Activated CD8-positive, alpha-beta memory T cell treated with anti-CD3 and anti-CD28 coated beads for 1 hour (primary cell): Measurements from ENCODE around the gene TCF12.
"Not testable (repeated sequence)": the region's sequence is repeated elsewhere in the genome, so short reads cannot be mapped to it uniquely, and the experiment has no call there.

Experiments used
- DNase-seq, 2 donors: peaks; one replicate each; pipeline ENCODE4 v3.0.0-alpha.2; 2020; ENCODE audit warnings: low read depth in 1 of 2; ENCODE audit errors: extremely low read depth in 1 of 2

TCF12 gene

GRCh38 chr15:56943403-56943802 lies 25.0 kb downstream of the TCF12 start:
- no peak for DNase-seq

GRCh38 chr15:56944485-56944884 lies 26.0 kb downstream of the TCF12 start:
- no peak for DNase-seq

DNA sequence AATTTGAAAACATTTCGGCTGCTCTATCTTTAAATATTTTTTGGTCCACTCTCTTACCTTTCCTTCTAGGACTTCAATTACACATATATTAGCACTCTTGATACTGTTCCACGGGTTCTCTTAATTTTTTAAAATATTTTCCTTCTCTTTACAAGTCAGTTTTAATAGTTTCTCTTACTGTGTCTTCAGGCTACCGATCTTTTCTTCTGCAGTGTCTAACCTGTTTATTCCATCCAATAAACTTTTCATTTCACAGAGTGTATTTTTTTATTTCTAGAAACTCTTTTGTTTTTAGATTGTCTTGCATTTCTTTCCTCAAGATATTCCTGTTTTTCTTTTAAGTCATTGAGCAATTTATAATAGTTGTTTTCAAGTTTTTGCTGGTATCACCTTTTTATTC lies 27.7 kb downstream of the TCF12 start:
- DNase-seq = no peak

DNA sequence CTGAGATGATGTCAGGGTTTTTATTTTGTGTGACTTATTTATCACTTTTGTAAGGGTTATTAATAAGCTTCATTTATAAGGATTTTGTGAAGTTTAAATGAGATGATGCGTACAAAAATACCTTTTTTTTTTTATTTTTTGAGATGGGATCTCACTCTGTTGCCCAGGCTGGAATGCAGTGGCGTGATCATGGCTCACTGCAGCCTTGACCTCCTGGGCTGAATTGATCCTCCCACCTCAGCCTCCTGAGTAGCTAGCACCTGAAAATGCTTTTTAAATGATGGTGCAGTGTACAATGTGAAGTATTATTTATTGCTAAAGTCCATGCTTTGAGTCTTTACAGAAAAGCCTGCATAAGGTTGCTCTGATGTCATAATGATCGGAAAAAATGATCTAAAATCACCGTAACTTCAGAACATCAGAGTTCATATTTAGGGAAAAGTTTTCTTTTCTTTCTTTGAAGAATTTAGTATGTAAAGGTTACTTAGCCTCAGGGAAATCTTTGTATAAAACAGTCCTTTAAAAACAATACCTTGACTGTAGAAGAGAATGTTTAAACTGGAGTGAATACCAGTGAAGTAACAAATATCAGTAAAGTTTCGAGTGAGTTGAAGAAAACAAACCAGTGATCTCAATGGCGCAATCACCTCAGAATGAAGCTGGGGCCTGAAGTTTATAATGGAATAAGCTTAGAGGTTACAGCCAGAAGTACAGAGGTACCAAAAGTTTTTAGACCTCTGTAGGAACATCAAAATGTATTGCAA lies 29.7 kb downstream of the TCF12 start:
- no peak for DNase-seq

DNA sequence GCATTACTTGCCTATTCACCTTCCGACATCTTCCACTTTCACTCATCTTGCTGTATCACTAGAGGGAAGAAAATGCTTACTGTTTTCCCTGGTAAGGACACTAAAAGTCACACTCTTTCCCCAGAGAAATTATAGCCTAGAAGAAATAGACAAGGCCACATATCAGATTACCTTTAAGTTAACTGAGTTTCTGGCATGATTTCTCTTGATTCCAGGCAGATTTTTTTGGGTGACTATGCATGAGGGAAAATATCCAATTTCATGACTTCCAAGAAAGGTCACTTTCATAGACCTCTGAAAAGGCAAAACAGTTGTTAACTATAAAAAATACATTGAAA lies 30.3 kb downstream of the TCF12 start:
- no peak for DNase-seq

DNA sequence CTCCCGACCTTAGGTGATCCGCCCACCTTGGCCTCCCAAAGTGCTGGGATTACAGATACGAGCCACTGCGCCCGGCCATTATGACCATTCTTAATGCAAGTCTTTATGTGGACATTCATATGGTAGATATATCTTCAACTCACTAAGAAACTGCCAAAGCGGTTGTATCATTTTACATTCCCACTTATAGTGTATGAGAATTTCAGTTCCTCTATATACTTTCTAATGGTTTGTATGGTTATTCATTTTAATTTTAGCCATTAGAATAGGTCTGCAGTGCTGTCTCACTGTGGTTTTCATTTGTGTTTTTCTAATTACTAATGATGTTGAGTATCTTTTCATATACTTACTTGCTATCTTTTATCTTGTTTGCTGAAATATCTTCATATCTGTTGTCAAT lies 32.5 kb downstream of the TCF12 start:
- no peak for DNase-seq

DNA sequence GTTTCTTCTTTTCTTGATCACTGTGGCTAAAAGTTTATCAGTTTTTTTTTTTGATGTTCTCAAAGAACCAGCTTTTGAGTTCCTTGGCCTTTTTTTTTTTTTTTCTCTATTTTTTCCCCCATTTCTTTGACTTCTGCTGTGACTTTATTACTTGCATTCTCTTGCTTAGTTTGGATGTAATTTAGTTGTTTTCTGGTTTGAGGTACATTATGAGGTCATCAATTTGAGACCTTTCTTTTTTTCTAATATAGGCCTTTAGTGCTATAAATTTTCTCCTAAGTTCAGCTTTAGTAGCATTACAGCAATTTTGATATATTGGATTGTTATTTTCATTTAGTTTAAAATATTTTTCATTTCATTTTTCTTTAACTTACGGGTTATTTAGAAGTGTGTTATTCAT lies 35.3 kb downstream of the TCF12 start:
- DNase-seq = no peak

- DNase-seq = not testable (repeated sequence)
These were observed 36.6 kb downstream of the TCF12 start for GRCh38 chr15:56955011-56955410.

DNA sequence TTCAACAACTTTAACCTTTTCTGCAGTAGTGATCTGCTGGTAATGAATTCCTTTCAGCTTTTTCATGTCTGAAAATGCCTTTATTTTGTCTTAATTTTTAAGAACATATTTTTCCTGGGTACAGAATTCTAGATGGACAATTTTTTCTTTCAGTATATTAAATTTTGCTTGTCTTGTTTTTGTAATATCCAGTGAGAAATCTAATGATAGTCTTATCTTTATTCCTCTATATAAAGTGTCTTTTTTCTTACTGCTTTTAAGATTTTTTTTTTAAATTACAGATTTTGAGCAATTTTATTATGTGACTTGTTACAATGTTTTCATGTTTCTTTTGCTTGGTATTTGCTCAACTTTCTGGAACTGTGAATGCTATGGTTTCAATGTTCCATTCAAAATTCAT lies 38.1 kb downstream of the TCF12 start:
- no peak for DNase-seq

- no peak for DNase-seq
These were observed 39.5 kb downstream of the TCF12 start for GRCh38 chr15:56957812-56958406.

DNA sequence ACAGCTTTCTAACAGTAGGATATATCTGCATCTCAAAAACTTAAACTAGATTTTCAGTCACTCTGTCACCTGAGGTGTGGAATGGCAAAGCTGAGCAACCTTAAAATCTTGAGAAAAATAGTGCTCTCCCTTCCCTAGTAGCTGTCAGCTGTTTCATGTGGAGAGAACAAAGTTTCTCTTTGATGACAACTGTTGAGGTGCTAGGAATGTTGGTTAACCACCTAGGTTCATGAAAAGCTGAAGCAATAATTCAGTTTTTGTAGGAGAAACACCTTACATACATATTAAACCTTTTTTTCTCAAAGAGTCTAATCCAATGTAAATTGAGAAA lies 40.8 kb downstream of the TCF12 start:
- DNase-seq = no peak

GRCh38 chr15:56960116-56960515 lies 41.7 kb downstream of the TCF12 start:
- no peak for DNase-seq

DNA sequence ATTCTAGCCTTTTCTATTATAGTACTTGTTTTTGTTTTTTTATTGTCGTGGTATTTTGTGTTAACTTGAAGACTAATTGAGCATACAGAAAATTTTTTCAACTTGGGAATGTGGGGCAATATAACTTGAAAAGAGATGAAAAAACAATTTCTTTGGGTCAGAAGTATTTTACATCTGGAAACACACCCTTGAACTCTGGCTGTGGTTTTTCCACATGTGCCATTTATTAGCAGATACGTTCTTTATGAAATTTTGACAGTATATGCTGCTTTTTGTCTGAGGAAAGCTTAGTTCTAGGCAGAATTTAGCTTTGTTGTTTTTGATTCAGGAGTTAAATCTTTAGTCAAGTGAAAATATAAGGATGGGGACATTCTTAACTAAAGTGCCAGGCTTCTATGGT lies 44.7 kb downstream of the TCF12 start:
- DNase-seq = no peak

DNA sequence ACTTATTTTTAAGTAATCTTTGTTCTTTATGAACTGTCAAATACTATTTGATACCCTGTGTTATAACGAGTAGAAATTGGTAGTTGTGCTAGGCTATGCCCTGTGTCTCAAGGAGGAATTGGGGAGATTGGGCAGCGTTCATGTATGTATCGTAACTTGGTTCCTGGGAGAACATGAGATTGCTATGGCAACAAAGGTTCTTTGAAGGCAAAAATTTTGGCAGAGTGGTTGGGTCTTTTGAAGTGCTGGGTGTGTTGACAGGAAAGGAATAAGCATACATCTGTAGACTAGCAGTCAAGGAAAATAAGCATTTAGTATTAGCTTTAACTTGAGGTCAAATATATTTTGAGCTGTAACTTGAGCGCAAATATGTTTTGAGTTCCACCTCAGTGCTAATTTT lies 45.3 kb downstream of the TCF12 start:
- DNase-seq = no peak

- no peak for DNase-seq
These were observed 45.7 kb downstream of the TCF12 start for GRCh38 chr15:56964182-56964581.

GRCh38 chr15:56965231-56966013 lies 47.0 kb downstream of the TCF12 start:
- DNase-seq = no peak

DNA sequence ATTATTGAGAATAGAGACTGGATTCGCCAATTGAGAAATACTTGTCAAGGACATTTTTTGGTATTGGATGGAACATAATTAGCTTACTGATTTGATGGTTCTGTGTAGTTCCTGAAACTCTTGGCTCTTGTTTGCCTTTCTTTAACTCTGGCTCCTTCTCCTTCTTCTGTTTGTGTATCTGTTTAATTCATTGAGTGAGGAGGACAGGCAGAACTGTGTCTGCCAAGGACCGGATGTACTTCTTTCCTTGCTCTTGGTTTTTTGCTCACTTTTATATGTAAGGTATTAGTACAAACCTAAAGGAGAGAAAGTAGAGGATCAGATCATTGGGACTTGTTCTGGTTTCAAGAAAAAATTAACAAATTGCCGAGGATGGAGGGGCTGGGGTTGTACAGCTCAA lies 48.9 kb downstream of the TCF12 start:
- no peak for DNase-seq

- no peak for DNase-seq
These were observed 49.8 kb downstream of the TCF12 start for GRCh38 chr15:56968256-56968655.

GRCh38 chr15:56968821-56969220 lies 50.4 kb downstream of the TCF12 start:
- no peak for DNase-seq

DNA sequence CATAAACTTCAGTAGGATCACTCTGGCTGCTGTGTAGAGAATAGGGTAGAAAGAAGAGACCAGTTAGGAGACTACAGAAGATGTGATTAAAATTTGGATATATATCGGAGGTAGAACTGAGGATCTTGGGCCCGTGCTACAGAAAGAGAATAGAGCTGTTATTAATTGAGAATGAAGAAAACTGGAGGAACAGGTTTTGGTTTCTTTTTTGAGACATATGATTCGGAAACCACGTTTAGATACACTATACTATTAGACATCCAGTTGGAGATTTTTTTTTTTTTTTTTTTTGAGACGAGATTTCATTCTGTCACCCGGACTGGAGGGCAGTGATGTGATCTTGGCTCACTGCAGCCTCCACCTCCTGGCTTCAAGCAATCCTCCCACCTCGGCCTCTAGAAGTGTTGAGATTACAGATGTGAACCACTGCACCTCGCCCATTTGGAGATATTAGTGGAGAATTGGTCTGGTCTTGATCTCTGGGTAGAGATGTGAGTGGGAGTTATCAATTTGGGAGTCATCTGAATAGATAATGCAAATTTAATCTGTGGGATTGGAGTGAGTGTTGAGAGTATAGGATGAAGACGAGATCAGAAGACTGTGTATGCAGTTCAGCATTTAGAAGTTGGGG lies 50.9 kb downstream of the TCF12 start:
- DNase-seq = no peak

GRCh38 chr15:56971571-56971970 lies 53.1 kb downstream of the TCF12 start:
- DNase-seq = no peak

DNA sequence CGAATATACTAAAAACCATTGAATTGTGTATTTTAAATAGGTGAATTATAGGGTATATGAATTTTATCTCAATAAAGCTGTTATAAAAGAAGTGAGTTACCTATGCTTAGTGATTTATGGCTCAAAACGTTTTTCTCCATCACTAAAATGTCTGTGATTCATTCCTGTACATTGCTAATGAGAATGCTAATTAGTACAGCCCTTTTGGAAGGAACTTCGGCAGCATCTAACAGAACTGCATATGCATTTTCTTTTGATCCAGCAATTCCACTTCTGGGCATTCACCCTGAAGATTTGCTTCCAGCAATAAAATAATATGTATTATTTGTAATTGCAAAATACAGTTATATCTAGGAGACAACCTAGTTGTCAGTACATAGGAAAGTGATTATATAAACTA lies 53.6 kb downstream of the TCF12 start:
- DNase-seq = no peak
